Epithelial cell of esophagus (primary cell): Measurements from ENCODE around the gene CSTF1.
A peak's percentile ranks its signal among the peaks of the same experiment; 100 is the strongest.

Experiments
- DNase-seq: peaks from one replicate; pipeline ENCODE4 v3.0.0; 2010; ENCODE audit warnings: low read depth
- H3K4me3 ChIP-seq: 2 replicates; pipeline ENCODE4 v1.5.1; 2011; ENCODE audit warnings: mild to moderate bottlenecking, low read length, control low read depth
- TF ChIP-seq, protein P1 (sequence below): IDR thresholded peaks from 2 replicates; pipeline ENCODE4 v1.5.1; 2011; ENCODE audit warnings: low read depth, mild to moderate bottlenecking, low read length, control low read depth, inconsistent platforms; ENCODE audit not compliant: insufficient read depth; ENCODE audit errors: missing control alignments

CSTF1 gene

DNA sequence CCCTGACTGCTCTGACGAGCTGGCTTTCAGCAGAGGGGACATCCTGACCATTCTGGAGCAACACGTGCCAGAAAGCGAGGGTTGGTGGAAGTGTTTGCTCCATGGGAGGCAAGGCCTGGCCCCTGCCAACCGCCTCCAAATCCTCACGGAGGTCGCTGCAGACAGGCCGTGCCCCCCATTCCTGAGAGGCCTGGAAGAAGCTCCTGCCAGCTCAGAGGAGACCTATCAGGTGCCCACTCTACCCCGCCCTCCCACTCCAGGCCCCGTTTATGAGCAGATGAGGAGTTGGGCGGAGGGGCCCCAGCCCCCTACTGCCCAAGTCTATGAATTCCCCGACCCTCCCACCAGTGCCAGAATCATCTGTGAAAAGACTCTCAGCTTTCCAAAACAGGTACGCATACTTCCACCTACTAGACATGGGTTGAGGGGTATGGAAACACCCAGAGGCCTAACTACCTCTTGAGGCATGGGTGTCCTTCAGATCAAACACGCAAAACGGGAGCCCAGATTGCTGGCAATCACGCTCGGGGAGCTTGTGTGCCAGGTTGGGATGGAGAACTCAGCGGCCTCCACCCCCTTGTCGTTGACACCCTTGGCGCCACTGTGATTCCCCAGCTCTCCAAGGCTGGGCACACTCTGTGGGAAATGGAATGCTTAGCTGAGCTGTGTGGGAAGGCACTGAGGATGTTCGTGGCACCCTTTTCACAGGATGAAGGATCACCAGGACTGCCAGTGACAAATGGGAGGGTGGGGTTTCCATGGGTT is 44.9 kb downstream of the CSTF1 start:
- DNase-seq, result no peak
- TF ChIP-seq, protein P1, sequence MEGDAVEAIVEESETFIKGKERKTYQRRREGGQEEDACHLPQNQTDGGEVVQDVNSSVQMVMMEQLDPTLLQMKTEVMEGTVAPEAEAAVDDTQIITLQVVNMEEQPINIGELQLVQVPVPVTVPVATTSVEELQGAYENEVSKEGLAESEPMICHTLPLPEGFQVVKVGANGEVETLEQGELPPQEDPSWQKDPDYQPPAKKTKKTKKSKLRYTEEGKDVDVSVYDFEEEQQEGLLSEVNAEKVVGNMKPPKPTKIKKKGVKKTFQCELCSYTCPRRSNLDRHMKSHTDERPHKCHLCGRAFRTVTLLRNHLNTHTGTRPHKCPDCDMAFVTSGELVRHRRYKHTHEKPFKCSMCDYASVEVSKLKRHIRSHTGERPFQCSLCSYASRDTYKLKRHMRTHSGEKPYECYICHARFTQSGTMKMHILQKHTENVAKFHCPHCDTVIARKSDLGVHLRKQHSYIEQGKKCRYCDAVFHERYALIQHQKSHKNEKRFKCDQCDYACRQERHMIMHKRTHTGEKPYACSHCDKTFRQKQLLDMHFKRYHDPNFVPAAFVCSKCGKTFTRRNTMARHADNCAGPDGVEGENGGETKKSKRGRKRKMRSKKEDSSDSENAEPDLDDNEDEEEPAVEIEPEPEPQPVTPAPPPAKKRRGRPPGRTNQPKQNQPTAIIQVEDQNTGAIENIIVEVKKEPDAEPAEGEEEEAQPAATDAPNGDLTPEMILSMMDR, result no peak
- no peak overlapping the region for H3K4me3 ChIP-seq

DNA sequence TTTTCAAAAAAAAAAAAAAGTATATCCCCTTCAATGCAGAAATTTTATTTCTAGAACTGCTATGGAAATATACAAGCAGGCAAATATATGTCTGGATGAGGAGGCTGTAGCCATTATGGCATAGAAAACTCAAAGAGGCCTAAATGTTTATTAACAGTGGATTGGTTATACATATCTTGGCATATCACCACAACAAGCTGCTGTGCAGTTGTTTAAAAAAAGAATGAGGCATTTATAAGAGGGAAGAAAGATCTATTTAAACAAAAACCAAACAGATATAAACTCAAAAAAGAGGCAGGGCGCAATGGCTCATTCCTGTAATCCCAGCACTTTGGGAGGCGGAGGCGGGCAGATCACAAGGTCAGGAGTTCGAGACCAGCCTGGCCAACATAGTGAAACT is 45.8 kb downstream of the CSTF1 start:
- no peak for DNase-seq
- TF ChIP-seq, protein P1, result no peak
- H3K4me3 ChIP-seq, result no peak overlapping the region

DNA sequence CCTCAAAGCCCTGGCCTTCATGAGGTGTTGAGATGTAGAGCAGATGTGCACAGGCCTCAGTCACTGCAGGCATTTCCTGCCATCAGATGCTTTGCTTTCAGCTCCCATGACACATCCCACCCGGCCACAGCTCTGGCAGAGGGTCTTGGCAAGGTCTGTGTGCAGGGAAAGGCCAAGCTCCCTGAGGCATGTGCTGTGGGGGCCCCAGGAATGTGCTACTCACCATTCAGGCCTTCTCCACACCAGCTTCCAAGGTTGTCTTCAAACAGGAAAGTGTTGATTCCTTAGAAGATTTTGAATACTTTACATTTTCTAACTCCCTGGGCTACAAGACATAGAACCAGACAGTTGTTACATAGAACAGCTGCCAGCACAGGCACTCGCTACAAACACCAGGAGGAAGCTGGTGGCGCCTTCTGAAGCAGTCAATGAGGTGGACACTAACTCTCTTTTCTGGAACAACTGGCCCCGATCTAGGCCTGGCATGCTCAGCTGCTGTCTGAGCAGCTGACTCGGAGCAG is 47.4 kb downstream of the CSTF1 start:
- peak; percentile 13 for DNase-seq
- TF ChIP-seq, protein P1, result no peak
- no peak overlapping the region for H3K4me3 ChIP-seq

DNA sequence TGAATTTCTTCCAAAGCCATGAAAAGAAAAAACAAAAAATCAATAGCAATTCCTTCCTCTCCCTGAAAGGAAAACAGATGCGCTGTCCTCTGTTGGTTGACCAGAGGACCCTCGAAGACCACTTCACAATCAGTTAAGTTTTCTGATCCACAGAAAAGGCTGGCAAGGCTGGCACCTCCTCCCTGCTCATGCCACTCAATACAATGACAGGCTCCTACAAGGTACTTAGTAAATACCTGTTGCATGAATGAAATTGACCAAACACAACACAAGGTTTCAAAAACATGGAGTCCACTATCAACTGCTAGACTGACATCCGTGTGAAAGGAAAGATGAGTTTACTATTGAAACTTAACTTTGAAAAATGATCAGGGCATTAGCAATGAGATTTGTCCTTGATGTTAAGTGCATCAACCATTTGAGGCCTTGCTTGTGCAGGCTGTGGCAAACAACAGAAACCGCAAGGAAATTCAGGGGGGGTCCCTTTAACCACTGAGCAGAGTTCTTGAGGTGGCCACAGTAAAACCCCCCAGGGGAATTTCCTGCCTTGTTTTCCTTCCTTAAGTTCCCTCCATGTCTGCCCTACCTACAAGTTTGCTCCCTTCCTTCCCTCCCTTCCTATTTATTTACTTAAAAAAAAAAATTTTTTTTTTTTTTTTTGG is 48.0 kb downstream of the CSTF1 start:
- DNase-seq, result no peak
- no peak overlapping the region for H3K4me3 ChIP-seq
- TF ChIP-seq, protein P1, result no peak

DNA sequence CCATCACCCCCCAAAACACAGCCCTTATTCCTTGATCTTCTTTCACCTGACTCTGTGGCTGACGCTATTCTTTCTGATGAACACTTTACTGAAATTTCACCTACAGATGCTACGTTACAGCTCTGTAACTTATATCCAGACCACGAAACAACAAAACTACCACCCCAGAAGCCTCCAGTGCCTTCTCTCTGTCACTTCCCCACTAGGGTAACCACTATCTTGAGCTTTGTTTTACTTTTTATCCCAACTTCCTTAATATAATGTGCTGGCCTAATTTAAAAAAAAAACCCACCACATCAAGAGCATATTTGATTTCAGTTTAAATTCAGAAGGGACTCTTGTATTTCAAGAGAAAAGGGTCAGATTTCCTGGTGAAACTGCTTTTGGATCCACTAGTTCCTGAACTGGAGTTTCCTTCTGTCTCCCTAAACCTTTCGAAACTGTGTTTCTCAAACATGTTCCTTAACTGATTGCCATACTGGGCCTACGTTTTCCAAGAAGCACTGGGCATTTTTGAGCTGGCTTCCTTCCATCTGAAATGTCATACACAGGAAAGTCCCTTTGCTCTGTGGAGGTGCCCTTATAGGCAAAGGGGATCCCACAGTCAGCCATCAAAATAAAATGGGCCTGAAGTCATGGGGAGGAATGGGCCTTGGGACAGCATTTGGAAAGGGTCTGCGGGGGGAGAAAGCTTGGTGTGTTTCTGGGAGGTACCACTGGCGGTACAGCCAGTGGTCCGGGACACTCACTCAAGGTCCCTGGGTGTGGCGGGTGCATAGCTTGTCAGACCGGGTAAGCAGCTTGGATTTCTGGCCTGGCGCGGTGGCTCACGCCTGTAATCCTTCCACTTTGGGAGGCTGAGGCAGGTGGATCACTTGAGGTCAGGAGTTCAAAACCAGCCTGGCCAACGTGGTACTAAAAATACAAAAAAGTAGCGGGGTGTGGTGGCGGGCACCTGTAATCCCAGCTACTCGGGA is 50.2 kb downstream of the CSTF1 start:
- no peak overlapping the region for H3K4me3 ChIP-seq
- TF ChIP-seq, protein P1, result no peak
- no peak for DNase-seq

DNA sequence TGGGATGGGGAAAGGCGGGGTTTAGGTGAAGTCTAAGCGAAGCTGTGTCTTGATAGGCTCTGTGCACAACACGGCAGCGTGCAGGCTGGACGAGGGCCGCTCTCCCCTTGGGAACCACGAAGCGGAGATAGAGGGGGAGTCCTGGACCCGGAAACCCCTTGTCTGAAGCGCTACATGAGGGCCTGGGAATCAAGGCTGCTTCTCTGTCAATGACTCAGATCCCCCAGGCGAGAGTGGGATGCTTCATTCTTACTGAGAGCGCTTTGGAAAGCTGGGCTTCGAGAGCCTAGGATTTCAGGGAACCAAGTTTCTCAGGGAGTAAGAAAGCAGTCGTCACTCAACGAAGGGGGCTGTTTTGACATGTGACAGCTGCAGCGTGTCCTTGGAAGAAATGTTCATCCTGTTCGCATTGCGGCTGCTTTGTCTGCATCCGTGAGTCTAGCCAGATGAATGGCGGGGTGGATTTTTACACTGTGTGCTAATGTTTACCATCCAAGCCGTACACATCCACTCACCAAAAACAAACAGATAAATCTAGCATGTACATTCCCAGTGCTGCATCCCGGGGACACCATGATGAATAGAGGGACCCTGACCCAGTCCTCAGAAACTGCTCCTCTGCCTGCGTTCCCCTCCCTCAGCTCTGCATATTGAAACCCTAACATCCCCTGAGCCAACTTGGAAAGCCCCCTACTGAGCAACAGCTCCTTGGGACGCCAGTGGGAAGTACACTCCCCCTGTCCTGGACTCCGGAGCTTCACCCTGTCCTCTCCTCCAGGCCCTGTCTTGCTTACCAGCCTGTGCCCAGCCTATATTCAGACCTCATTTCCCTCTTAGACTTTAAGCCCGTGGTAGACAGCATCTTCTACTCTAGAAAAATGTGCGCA is 51.5 kb downstream of the CSTF1 start:
- peak; percentile 60 for DNase-seq
- TF ChIP-seq, protein P1, result no peak
- no peak overlapping the region for H3K4me3 ChIP-seq
